HepG2 (cell line): ENCODE results near the gene OVCH1. TPM values are rescaled to one million over a fixed set of nuclear protein-coding genes. Genes with fewer than 3 reads are reported as not detected.

Experiments used
- ATAC-seq: fragments of 200-7000 bp; cut with Tn5 transposase; 3 replicates; pipeline ENCODE4 v1.9.1; 2020; ENCODE audit warnings: mild to moderate bottlenecking, moderate library complexity
- BruUV-seq: library from RNA; stranded (reverse); fragments of 400-500 nt; replicated peaks from 2 replicates; lab custom pipeline; 2021; lab: Mats Ljungman, UMichigan
- CTCF ChIA-PET: fragments of 300-600 bp; formaldehyde crosslinking; extraction: SDS; loops from one replicate; lab custom pipeline; 2021; ENCODE audit warnings: low total read pairs, inconsistent platforms, low intra/inter-chr PET ratio; lab: Yijun Ruan, JAX
- POLR2A ChIA-PET: fragments of 350-600 bp; sonication (Branson Sonifier 250); formaldehyde crosslinking; loops from one replicate; lab custom pipeline; 2020; ENCODE audit warnings: antibody characterized with exemption, inconsistent platforms; lab: Yijun Ruan, JAX
- DNase-seq: peaks from one replicate; pipeline ENCODE4 v3.0.0-alpha.2; 2015; ENCODE audit warnings: low spot score
- FAIRE-seq: peaks from 3 replicates; lab custom pipeline; 2011; peaks lifted over from hg19 to GRCh38; lab: Jason Lieb, UNC
- H2AFZ ChIP-seq: one replicate; pipeline ENCODE4 v1.6.1; 2011; ENCODE audit warnings: low read length, inconsistent platforms
- H3K27ac ChIP-seq: fragments of 300-600 bp; 3 replicates; pipeline ENCODE4 v1.8.0; 2011; ENCODE audit warnings: mixed run types, mild to moderate bottlenecking, mixed read lengths, low read length, inconsistent platforms; ENCODE audit not compliant: insufficient read depth; ENCODE audit errors: extremely low read length
- H3K27me3 ChIP-seq, 2 experiments: fragments of 200-600 bp in 1 of 2; 2 replicates in 1 of 2; 3 replicates in 1 of 2; pipeline versions ENCODE4 v1.6.0 to v1.8.0; 2011; ENCODE audit warnings: low read length in 2 of 2, mild to moderate bottlenecking in 2 of 2, moderate library complexity in 2 of 2, inconsistent platforms in 1 of 2; ENCODE audit not compliant: insufficient read depth in 2 of 2, control insufficient read depth in 1 of 2
- H3K36me3 ChIP-seq, 2 experiments: fragments of 200-600 bp in 1 of 2; replicated peaks in 1 of 2; 2 replicates in 1 of 2; 3 replicates in 1 of 2; pipeline versions ENCODE4 v1.5.1 to v1.8.0; 2011; ENCODE audit warnings: low read length in 2 of 2, inconsistent platforms in 1 of 2; ENCODE audit not compliant: insufficient read depth in 2 of 2, control insufficient read depth in 1 of 2
- H3K4me1 ChIP-seq: 2 replicates; pipeline ENCODE4 v1.5.1; 2012; ENCODE audit warnings: low read length, inconsistent platforms; ENCODE audit not compliant: insufficient read depth
- H3K4me2 ChIP-seq: 2 replicates; pipeline ENCODE4 v1.6.0; 2011; ENCODE audit warnings: low read depth, low read length, inconsistent platforms
- H3K4me3 ChIP-seq, 3 experiments: fragments of 200-600 bp in 1 of 3; sonication (generic), shearing (Covaris generic) in 1 of 3; replicated peaks in 1 of 3; 2 replicates each; pipeline ENCODE4 v1.5.1; 2011 to 2016; ENCODE audit warnings: low read length in 3 of 3, inconsistent platforms in 2 of 3, low read depth in 2 of 3, mild to moderate bottlenecking in 2 of 3, control low read depth in 1 of 3, mixed read lengths in 1 of 3; ENCODE audit not compliant: insufficient read depth in 1 of 3
- H3K79me2 ChIP-seq: one replicate; pipeline ENCODE4 v1.6.1; 2011; ENCODE audit warnings: low read length, inconsistent platforms; ENCODE audit not compliant: insufficient read depth
- H3K9ac ChIP-seq: 2 replicates; pipeline ENCODE4 v1.6.0; 2011; ENCODE audit warnings: mild to moderate bottlenecking, low read depth, low read length, inconsistent platforms; ENCODE audit not compliant: insufficient read depth
- H3K9me3 ChIP-seq: 2 replicates; pipeline ENCODE4 v1.5.1; 2012; ENCODE audit warnings: mild to moderate bottlenecking, low read length
- H4K20me1 ChIP-seq: 2 replicates; pipeline ENCODE4 v1.6.0; 2011; ENCODE audit warnings: inconsistent platforms, mild to moderate bottlenecking, low read length, moderate library complexity; ENCODE audit not compliant: insufficient read depth
- CHD4 ChIP-seq: fragments of 200-600 bp; sonication (generic); IDR thresholded peaks from 2 replicates; pipeline ENCODE4 v1.7.0; 2017; ENCODE audit warnings: mild to moderate bottlenecking, low read length, borderline replicate concordance
- FOXC1 ChIP-seq: sonication (generic); formaldehyde crosslinking; IDR thresholded peaks from 2 replicates; pipeline ENCODE4 v1.8.0; 2022; ENCODE audit warnings: mild to moderate bottlenecking, missing genetic modification reagents, borderline replicate concordance
- MXD3 ChIP-seq: IDR thresholded peaks from 2 replicates; pipeline ENCODE4 v1.6.1; 2016; ENCODE audit warnings: mild to moderate bottlenecking, missing biosample characterization, missing genetic modification reagents
- RAD51 ChIP-seq: fragments of 450-650 bp; IDR thresholded peaks from 2 replicates; pipeline ENCODE4 v1.6.1; 2016; ENCODE audit warnings: borderline replicate concordance
- TBX3 ChIP-seq: fragments of 450-650 bp; IDR thresholded peaks from 2 replicates; pipeline ENCODE4 v1.6.1; 2017; ENCODE audit warnings: antibody characterized with exemption, mild to moderate bottlenecking, inconsistent platforms, borderline replicate concordance
- ZNF556 ChIP-seq: sonication (generic); formaldehyde crosslinking; IDR thresholded peaks from 2 replicates; pipeline ENCODE4 v1.4.0; 2020; ENCODE audit warnings: mild to moderate bottlenecking, missing genetic modification reagents, borderline replicate concordance
- ZNF558 ChIP-seq: sonication (generic); formaldehyde crosslinking; IDR thresholded peaks from 2 replicates; pipeline ENCODE4 v1.9.0; 2022; ENCODE audit warnings: mild to moderate bottlenecking, missing genetic modification reagents, borderline replicate concordance
- ZNF841 ChIP-seq: sonication (generic); formaldehyde crosslinking; IDR thresholded peaks from 2 replicates; pipeline ENCODE4 v1.8.1; 2023; ENCODE audit warnings: missing genetic modification reagents, borderline replicate concordance
- in situ Hi-C: cut with HindIII; loops from 2 replicates; pipeline ENCODE4 v1.10.0; 2017; ENCODE audit warnings: low pct_unique_long_range_greater_than_20kb; ENCODE audit not compliant: extremely low pct_ligation_motif_present
- intact Hi-C: fragments of 100-400 bp; cut with micrococcal nuclease; formaldehyde crosslinking; loops from one replicate; pipeline ENCODE4 v1.10.0; 2022; ENCODE audit not compliant: unreplicated experiment
- polyA plus RNA-seq, 8 experiments: library from polyadenylated mRNA; depleted of rRNA in 3 of 8; stranded (reverse) in 7 of 8; unstranded in 1 of 8; fragments of >200 nt; fragmentation: Illumina TruSeq in 4 of 8; extraction: Trizol in 4 of 8; gene quantifications; 2 replicates each; pipeline versions ENCODE4 v1.2.1 to v1.2.3, GENCODE V29; 2011 to 2016; ENCODE audit warnings: low read depth in 4 of 8, missing spikeins in 1 of 8, mixed read lengths in 1 of 8; ENCODE audit not compliant: insufficient read depth in 1 of 8
- total RNA-seq, 5 experiments: library from RNA; depleted of rRNA; stranded (reverse); fragments of >200 nt; fragmentation: Illumina TruSeq; extraction: Trizol; gene quantifications; 2 replicates each; pipeline ENCODE4 v1.2.3, GENCODE V29; 2016; ENCODE audit warnings: low read depth in 1 of 5
- TF ChIP-seq, protein P1 (sequence below): sonication (generic); formaldehyde crosslinking; IDR thresholded peaks from 2 replicates; pipeline ENCODE4 v1.5.0; 2020; ENCODE audit warnings: missing genetic modification reagents

Gene OVCH1
- total and polyA plus RNA-seq, 2 of the 13 experiments (the other 11 are each of a cell fraction or from before 2014, with no cell fraction given), result not detected

GRCh38 chr12:29416748-29417147 lies 80.7 kb downstream of the OVCH1 start:
- TF ChIP-seq ZNF841 (CRISPR knock-in tag) (no peak), MXD3 (CRISPR knock-in tag) (no peak), CHD4 (no peak), TBX3 (no peak), ZNF556 (CRISPR knock-in tag) (no peak), ZNF558 (CRISPR knock-in tag) (no peak), RAD51 (no peak), FOXC1 (CRISPR knock-in tag) (no peak)
- TF ChIP-seq, protein P1, sequence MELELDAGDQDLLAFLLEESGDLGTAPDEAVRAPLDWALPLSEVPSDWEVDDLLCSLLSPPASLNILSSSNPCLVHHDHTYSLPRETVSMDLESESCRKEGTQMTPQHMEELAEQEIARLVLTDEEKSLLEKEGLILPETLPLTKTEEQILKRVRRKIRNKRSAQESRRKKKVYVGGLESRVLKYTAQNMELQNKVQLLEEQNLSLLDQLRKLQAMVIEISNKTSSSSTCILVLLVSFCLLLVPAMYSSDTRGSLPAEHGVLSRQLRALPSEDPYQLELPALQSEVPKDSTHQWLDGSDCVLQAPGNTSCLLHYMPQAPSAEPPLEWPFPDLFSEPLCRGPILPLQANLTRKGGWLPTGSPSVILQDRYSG (CRISPR knock-in tag), result no peak
- Histone ChIP-seq H3K4me1 (no peaks in the 10 kb centered on the region), H3K79me2 (no peaks in the 10 kb centered on the region), H3K4me2 (no peak overlapping the region), H3K4me3 (no peak overlapping the region), H3K36me3 (no peaks in the 10 kb centered on the region), H4K20me1 (no peaks in the 10 kb centered on the region), H3K9ac (no peak overlapping the region), H3K9me3 (no peaks in the 10 kb centered on the region), H2AFZ (no peak overlapping the region), H3K27me3 (no peaks in the 10 kb centered on the region), H3K27ac (no peak overlapping the region)
- in situ Hi-C loops, result no loop called here
- POLR2A ChIA-PET, result no interaction called here
- DNase-seq (no peak), ATAC-seq (no peak), FAIRE-seq (no peak)
- intact Hi-C loops, result no loop called here
- CTCF ChIA-PET, result no interaction called here
- BruUV-seq, result no TSS peak
